HG02610 (cell line): ENCODE results near the gene CDKN1C.

Source experiments
- ATAC-seq: cut with Tn5 transposase; IDR thresholded peaks from one replicate; pipeline ENCODE4 v1.9.1; 2021; ENCODE audit warnings: mild to moderate bottlenecking, moderate library complexity; ENCODE audit not compliant: unreplicated experiment

Gene CDKN1C

GRCh38 chr11:2849994-2850770 is 35.4 kb downstream of the CDKN1C start:
- no peak for ATAC-seq

- no peak for ATAC-seq
Observed at GRCh38 chr11:2848497-2848896, 37.1 kb downstream of the CDKN1C start.

GRCh38 chr11:2847561-2847960 is 38.0 kb downstream of the CDKN1C start:
- no peak for ATAC-seq

GRCh38 chr11:2846470-2846869 is 39.1 kb downstream of the CDKN1C start:
- ATAC-seq, result no peak

GRCh38 chr11:2846056-2846455 is 39.5 kb downstream of the CDKN1C start:
- no peak for ATAC-seq

- ATAC-seq, result no peak
Observed at GRCh38 chr11:2844996-2845395, 40.6 kb downstream of the CDKN1C start.

GRCh38 chr11:2844116-2844842 is 41.3 kb downstream of the CDKN1C start:
- ATAC-seq, result no peak

GRCh38 chr11:2843551-2843950 is 42.0 kb downstream of the CDKN1C start:
- ATAC-seq, result no peak

- no peak for ATAC-seq
Observed at GRCh38 chr11:2842876-2843275, 42.7 kb downstream of the CDKN1C start.

GRCh38 chr11:2841411-2842190 is 44.0 kb downstream of the CDKN1C start:
- no peak for ATAC-seq

GRCh38 chr11:2839395-2839943 is 46.1 kb downstream of the CDKN1C start:
- no peak for ATAC-seq

- no peak for ATAC-seq
Observed at GRCh38 chr11:2838676-2839294, 46.8 kb downstream of the CDKN1C start.

- no peak for ATAC-seq
Observed at GRCh38 chr11:2838091-2838490, 47.5 kb downstream of the CDKN1C start.

- no peak for ATAC-seq
Observed at GRCh38 chr11:2837651-2838050, 47.9 kb downstream of the CDKN1C start.

- ATAC-seq, result no peak
Observed at GRCh38 chr11:2837096-2837601, 48.4 kb downstream of the CDKN1C start.

- ATAC-seq, result no peak
Observed at GRCh38 chr11:2836315-2837095, 49.1 kb downstream of the CDKN1C start.

GRCh38 chr11:2835751-2836150 is 49.8 kb downstream of the CDKN1C start:
- ATAC-seq, result no peak

- no peak for ATAC-seq
Observed at GRCh38 chr11:2835296-2835695, 50.3 kb downstream of the CDKN1C start.

GRCh38 chr11:2834503-2835273 is 50.9 kb downstream of the CDKN1C start:
- ATAC-seq, result no peak
